ENCODE data around the gene LARP1B.
"Not testable (repeated sequence)": the region's sequence is repeated elsewhere in the genome, so short reads cannot be mapped to it uniquely, and the experiment has no call there.

LARP1B gene

DNA sequence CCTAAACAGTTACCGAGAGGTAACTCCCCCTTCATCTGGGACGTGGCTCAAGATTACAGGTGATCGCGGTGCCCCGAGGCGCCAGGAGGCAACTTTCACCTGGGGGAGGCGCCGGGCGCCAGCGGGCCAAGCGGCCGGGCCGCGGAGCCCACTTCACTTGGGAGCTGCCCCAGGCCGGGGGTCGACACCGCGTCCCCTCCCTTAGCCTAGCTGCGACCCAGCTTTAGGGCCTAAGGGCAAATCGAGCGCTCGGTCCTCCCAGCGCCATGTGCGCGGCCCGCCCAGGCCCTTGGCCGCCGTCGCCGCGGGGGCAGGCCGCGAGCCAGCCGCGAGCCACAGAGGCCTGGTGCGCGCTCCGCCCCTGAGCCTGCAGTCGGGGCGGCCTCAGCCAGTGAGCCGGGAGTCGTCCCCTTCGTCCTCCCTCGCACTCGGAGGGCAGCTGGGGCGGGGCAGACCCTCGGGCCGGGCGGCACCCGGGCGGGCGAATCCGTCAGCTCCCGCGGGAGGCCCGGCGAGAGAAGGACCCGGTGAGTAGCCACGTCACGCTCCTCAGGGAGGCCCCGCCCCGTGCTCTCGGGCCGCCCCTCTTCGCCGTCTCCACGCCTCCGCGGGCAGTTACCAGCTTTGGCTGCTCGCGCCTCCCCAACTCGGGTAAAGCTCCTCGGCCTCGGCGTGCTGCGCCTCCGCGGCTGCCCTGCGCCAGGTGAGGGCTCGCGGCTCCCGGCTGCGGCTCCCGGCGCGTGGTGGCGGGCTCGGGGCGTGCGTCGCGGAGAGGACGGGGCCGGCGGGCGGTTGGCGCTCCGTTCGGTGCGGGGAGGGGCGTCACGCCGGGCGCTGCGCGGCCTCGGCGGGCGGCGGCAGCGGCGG, at the start of gene LARP1B:
Gene LARP1B (plus strand): TSS at position 614 of the 867 bp plus-strand sequence. CDS start 13,640 bp downstream, outside the sequence.
- DNase-seq (ENCODE audit: low read depth, low spot score): peak; percentile 67
- no CpG with 5 or more reads among the region's 112 CpGs for WGBS (ENCODE audit: insufficient coverage, insufficient read length)
- Histone ChIP-seq H3K9me3 (ENCODE audit: control insufficient read depth, insufficient read depth, low read length) (no peaks in the 10 kb centered on the region), H3K4me3 (ENCODE audit: low read length) (peak within 1 kb of the TSS; percentile 57), H3K4me1 (ENCODE audit: control insufficient read depth, insufficient read depth, low read length) (no peaks in the 10 kb centered on the region), H3K36me3 (ENCODE audit: control insufficient read depth, insufficient read depth, low read length) (no peaks in the 10 kb centered on the region), H3K27me3 (ENCODE audit: control insufficient read depth, insufficient read depth, low read length) (no peaks in the 10 kb centered on the region), H3K27ac (ENCODE audit: low read length) (no peak within 1 kb of the TSS)

GRCh38 chr4:128025319-128025718, 35.8 kb upstream of the LARP1B start:
- Histone ChIP-seq H3K36me3 (ENCODE audit: control insufficient read depth, insufficient read depth, low read length) (0 out of 2 replicates have a peak, but pooled peaks cover 3% of the 10 kb centered on the region), H3K27me3 (ENCODE audit: control insufficient read depth, insufficient read depth, low read length) (no peaks in the 10 kb centered on the region), H3K9me3 (ENCODE audit: control insufficient read depth, insufficient read depth, low read length) (no peaks in the 10 kb centered on the region), H3K4me1 (ENCODE audit: control insufficient read depth, insufficient read depth, low read length) (no peaks in the 10 kb centered on the region), H3K4me3 (ENCODE audit: low read length) (no peak overlapping the region), H3K27ac (ENCODE audit: low read length) (no peak overlapping the region)
- DNase-seq (ENCODE audit: low read depth, low spot score): no peak

DNA sequence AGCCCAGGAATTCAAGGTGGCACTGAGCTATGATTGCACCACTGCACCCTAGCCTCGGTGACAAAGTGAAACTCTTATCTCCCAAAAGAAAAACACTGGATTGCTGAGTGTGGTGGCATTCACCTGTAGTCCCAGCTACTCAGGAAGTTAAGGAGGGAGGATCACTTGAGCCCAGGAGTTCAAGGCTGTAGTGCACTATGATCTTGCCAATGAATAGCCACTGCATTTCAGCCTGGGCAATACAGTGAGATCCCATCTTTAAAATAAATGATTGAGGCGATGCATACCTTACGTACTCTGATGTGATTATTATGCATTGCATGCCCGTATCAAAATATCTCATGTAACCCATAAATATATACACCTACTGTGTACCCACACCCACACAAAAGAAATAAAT, 31.2 kb upstream of the LARP1B start:
- H3K27ac ChIP-seq (ENCODE audit: low read length): no peak overlapping the region
- no peaks in the 10 kb centered on the region for H3K27me3 ChIP-seq (ENCODE audit: control insufficient read depth, insufficient read depth, low read length)
- WGBS (ENCODE audit: insufficient coverage, insufficient read length): no CpG with 5 or more reads among the region's 4 CpGs
- no peak for DNase-seq (ENCODE audit: low read depth, low spot score)
- H3K9me3 ChIP-seq (ENCODE audit: control insufficient read depth, insufficient read depth, low read length): no peaks in the 10 kb centered on the region
- H3K4me1 ChIP-seq (ENCODE audit: control insufficient read depth, insufficient read depth, low read length): no peaks in the 10 kb centered on the region
- no peak overlapping the region for H3K4me3 ChIP-seq (ENCODE audit: low read length)
- 0 out of 2 replicates have a peak, but pooled peaks cover 3% of the 10 kb centered on the region for H3K36me3 ChIP-seq (ENCODE audit: control insufficient read depth, insufficient read depth, low read length)

DNA sequence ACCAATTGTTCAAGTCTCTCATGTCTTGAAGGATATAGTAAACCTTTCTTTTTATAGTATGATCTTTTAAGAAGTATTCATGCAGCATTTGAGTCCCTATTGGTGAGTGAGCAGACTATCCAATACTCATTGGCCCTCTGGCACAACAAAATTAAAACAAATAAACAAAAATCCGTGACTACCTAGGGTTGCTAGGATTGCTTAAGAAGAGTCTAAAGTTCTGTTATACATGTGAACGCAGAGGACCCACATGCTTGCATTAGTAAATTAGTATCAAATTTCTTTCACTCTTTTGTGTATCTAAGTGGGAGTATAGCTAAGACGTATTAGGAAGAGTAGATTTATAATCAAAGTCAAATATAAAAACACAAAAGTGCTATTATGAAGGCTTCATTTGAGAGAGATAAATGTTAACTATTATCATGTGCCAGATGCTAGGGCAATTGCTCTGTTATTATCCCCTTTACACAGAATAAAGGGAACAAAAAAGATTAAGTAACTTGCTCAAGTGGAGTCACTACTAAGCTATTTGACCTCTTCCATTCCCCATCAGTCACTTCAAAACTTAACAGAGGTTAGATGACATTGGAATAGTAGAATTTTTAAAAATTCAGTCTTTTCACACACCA, 29.2 kb upstream of the LARP1B start:
- 0 out of 2 replicates have a peak, but pooled peaks cover 3% of the 10 kb centered on the region for H3K36me3 ChIP-seq (ENCODE audit: control insufficient read depth, insufficient read depth, low read length)
- no peaks in the 10 kb centered on the region for H3K9me3 ChIP-seq (ENCODE audit: control insufficient read depth, insufficient read depth, low read length)
- H3K4me3 ChIP-seq (ENCODE audit: low read length): no peak overlapping the region
- H3K27ac ChIP-seq (ENCODE audit: low read length): no peak overlapping the region
- no peaks in the 10 kb centered on the region for H3K4me1 ChIP-seq (ENCODE audit: control insufficient read depth, insufficient read depth, low read length)
- H3K27me3 ChIP-seq (ENCODE audit: control insufficient read depth, insufficient read depth, low read length): no peaks in the 10 kb centered on the region
- no CpG with 5 or more reads among the region's 3 CpGs for WGBS (ENCODE audit: insufficient coverage, insufficient read length)
- no peak for DNase-seq (ENCODE audit: low read depth, low spot score)

GRCh38 chr4:128039568-128039967, 21.5 kb upstream of the LARP1B start:
- DNase-seq (ENCODE audit: low read depth, low spot score): no peak
- no peaks in the 10 kb centered on the region for H3K9me3 ChIP-seq (ENCODE audit: control insufficient read depth, insufficient read depth, low read length)
- whole genome bisulfite sequencing (ENCODE audit: insufficient coverage, insufficient read length): no CpG with 5 or more reads among the region's 1 CpG
- no peak overlapping the region for H3K27ac ChIP-seq (ENCODE audit: low read length)
- no peaks in the 10 kb centered on the region for H3K4me1 ChIP-seq (ENCODE audit: control insufficient read depth, insufficient read depth, low read length)
- no peaks in the 10 kb centered on the region for H3K36me3 ChIP-seq (ENCODE audit: control insufficient read depth, insufficient read depth, low read length)
- no peak overlapping the region for H3K4me3 ChIP-seq (ENCODE audit: low read length)
- no peaks in the 10 kb centered on the region for H3K27me3 ChIP-seq (ENCODE audit: control insufficient read depth, insufficient read depth, low read length)

DNA sequence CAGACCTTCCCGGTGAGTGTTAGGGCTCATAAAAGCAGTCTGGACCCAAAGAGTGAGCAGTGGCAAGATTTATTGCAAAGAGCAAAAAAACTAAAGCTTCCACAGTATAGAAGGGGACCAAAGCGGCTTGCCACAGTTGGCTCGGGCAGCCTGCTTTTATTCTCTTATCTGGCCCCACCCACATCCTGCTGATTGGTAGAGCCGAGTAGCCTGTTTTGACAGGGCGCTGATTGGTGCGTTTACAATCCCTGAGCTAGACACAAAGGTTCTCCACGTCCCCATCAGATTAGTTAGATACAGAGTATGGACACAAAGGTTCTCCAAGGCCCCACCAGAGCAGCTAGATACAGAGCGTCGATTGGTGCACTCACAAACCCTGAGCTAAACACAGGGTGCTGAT, 14.1 kb upstream of the LARP1B start:
- not testable (repeated sequence) for H3K4me3 ChIP-seq (ENCODE audit: low read length); H3K27me3 ChIP-seq (ENCODE audit: control insufficient read depth, insufficient read depth, low read length); H3K27ac ChIP-seq (ENCODE audit: low read length); H3K36me3 ChIP-seq (ENCODE audit: control insufficient read depth, insufficient read depth, low read length); DNase-seq (ENCODE audit: low read depth, low spot score); H3K4me1 ChIP-seq (ENCODE audit: control insufficient read depth, insufficient read depth, low read length); H3K9me3 ChIP-seq (ENCODE audit: control insufficient read depth, insufficient read depth, low read length)
- WGBS (ENCODE audit: insufficient coverage, insufficient read length): no CpG with 5 or more reads among the region's 9 CpGs

DNA sequence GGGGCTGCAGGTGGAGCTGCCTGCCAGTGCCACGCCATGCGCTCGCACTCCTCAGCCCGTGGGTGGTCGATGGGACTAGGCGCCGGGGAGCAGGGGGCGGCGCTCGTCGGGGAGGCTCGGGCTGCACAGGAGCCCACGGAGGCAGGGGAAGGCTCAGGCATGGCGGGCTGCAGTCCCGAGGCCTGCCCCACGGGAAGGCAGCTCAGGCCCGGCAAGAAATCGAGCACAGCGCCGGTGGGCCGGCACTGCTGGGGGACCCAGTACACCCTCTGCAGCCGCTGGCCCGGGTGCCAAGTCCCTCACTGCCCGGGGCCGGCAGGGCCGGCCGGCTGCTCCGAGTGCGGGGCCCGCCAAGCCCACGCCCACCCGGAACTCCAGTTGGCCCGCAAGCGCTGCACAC, 13.6 kb upstream of the LARP1B start:
- not testable (repeated sequence) for H3K27ac ChIP-seq (ENCODE audit: low read length); H3K4me3 ChIP-seq (ENCODE audit: low read length); H3K4me1 ChIP-seq (ENCODE audit: control insufficient read depth, insufficient read depth, low read length); DNase-seq (ENCODE audit: low read depth, low spot score); H3K9me3 ChIP-seq (ENCODE audit: control insufficient read depth, insufficient read depth, low read length); H3K27me3 ChIP-seq (ENCODE audit: control insufficient read depth, insufficient read depth, low read length); H3K36me3 ChIP-seq (ENCODE audit: control insufficient read depth, insufficient read depth, low read length)
- WGBS (ENCODE audit: insufficient coverage, insufficient read length): no CpG with 5 or more reads among the region's 34 CpGs

DNA sequence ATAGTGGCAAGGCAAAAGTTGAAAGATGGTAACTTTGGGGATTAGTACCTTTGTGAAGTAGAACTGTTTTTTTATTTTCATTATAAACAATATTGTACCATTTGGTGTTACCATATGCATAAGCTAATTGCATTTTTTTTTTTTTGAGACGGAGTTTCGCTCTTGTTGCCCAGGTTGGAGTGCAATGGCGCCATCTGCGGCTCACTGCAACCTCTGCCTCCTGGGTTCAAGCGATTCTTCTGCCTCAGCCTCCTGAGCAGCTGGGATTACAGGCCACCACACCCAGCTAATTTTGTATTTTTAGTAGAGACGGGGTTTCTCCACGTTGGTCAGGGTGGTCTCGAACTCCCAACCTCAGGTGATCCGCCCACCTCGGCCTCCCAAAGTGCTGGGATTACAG, 9.9 kb upstream of the LARP1B start:
- not testable (repeated sequence) for H3K27ac ChIP-seq (ENCODE audit: low read length); DNase-seq (ENCODE audit: low read depth, low spot score)

DNA sequence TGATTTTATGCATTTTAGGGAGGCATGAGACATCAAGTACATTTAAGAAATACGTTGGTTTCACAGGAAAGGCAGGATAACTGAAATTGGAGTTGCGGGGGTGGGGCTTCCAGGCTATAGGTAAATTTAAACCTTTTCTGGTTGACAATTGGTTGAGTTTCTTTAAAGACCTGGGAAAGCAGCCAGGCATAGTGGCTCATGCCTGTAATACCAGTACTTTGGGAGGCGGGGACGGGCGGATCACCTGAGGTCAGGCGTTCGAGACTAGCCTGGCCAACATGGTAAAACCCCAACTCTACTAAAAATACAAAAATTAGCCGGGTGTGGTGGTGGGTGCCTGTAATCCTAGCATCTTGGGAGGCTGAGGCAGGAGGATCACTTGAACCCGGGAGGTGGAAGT, 6.2 kb upstream of the LARP1B start:
- not testable (repeated sequence) for H3K27me3 ChIP-seq (ENCODE audit: control insufficient read depth, insufficient read depth, low read length); H3K36me3 ChIP-seq (ENCODE audit: control insufficient read depth, insufficient read depth, low read length); H3K27ac ChIP-seq (ENCODE audit: low read length); H3K4me1 ChIP-seq (ENCODE audit: control insufficient read depth, insufficient read depth, low read length); H3K9me3 ChIP-seq (ENCODE audit: control insufficient read depth, insufficient read depth, low read length); DNase-seq (ENCODE audit: low read depth, low spot score); H3K4me3 ChIP-seq (ENCODE audit: low read length)
- no CpG with 5 or more reads among the region's 9 CpGs for WGBS (ENCODE audit: insufficient coverage, insufficient read length)

More for the DNA sequence above, 9.9 kb upstream of the LARP1B start:
- H3K36me3 ChIP-seq (ENCODE audit: control insufficient read depth, insufficient read depth, low read length); H3K4me3 ChIP-seq (ENCODE audit: low read length); H3K27me3 ChIP-seq (ENCODE audit: control insufficient read depth, insufficient read depth, low read length); H3K4me1 ChIP-seq (ENCODE audit: control insufficient read depth, insufficient read depth, low read length); H3K9me3 ChIP-seq (ENCODE audit: control insufficient read depth, insufficient read depth, low read length): not testable (repeated sequence)
- whole genome bisulfite sequencing (ENCODE audit: insufficient coverage, insufficient read length): no CpG with 5 or more reads among the region's 10 CpGs

GRCh38 chr4:128055441-128056206, 5.5 kb upstream of the LARP1B start:
- H3K27me3 ChIP-seq (ENCODE audit: control insufficient read depth, insufficient read depth, low read length); H3K4me3 ChIP-seq (ENCODE audit: low read length); H3K27ac ChIP-seq (ENCODE audit: low read length); H3K9me3 ChIP-seq (ENCODE audit: control insufficient read depth, insufficient read depth, low read length); H3K4me1 ChIP-seq (ENCODE audit: control insufficient read depth, insufficient read depth, low read length); H3K36me3 ChIP-seq (ENCODE audit: control insufficient read depth, insufficient read depth, low read length); DNase-seq (ENCODE audit: low read depth, low spot score): not testable (repeated sequence)
- no CpG with 5 or more reads among the region's 10 CpGs for WGBS (ENCODE audit: insufficient coverage, insufficient read length)
